Keratinocyte (primary cell): Measurements from ENCODE around the gene KCNE4. TPM values are rescaled to one million over a fixed set of nuclear protein-coding genes. Genes with fewer than 3 reads are reported as not detected.

Source experiments
- DNase-seq: peaks from one replicate; pipeline ENCODE4 v3.0.0-alpha.2; 2011; ENCODE audit warnings: low read depth, missing footprints, low spot score
- FAIRE-seq: peaks from 2 replicates; lab custom pipeline; 2011; peaks lifted over from hg19 to GRCh38; lab: Jason Lieb, UNC
- H2AFZ ChIP-seq: 2 replicates; pipeline ENCODE4 v1.6.0; 2012; ENCODE audit warnings: low read length, control low read depth, inconsistent platforms; ENCODE audit not compliant: control insufficient read depth
- H3K27ac ChIP-seq: 2 replicates; pipeline ENCODE4 v1.5.1; 2011; ENCODE audit warnings: low read length; ENCODE audit not compliant: control insufficient read depth, insufficient read depth
- H3K27me3 ChIP-seq: 3 replicates; pipeline ENCODE4 v1.6.0; 2011; ENCODE audit warnings: low read length; ENCODE audit not compliant: control insufficient read depth, insufficient read depth; ENCODE audit errors: extremely low read depth
- H3K36me3 ChIP-seq, 2 experiments: 2 replicates in 1 of 2; 3 replicates in 1 of 2; pipeline ENCODE4 v1.5.1; 2011; ENCODE audit warnings: low read length in 2 of 2, mild to moderate bottlenecking in 1 of 2; ENCODE audit not compliant: control insufficient read depth in 2 of 2, insufficient read depth in 2 of 2; ENCODE audit errors: extremely low read depth in 1 of 2
- H3K4me1 ChIP-seq: 3 replicates; pipeline ENCODE4 v1.5.1; 2011; ENCODE audit warnings: low read length; ENCODE audit not compliant: control insufficient read depth, insufficient read depth; ENCODE audit errors: extremely low read depth
- H3K4me2 ChIP-seq: 3 replicates; pipeline ENCODE4 v1.6.0; 2011; ENCODE audit warnings: low read depth, low read length; ENCODE audit not compliant: control insufficient read depth, insufficient read depth; ENCODE audit errors: extremely low read depth
- H3K4me3 ChIP-seq, 3 experiments: fragments of 200-600 bp in 1 of 3; sonication (generic) in 1 of 3; 2 replicates in 2 of 3; 3 replicates in 1 of 3; pipeline ENCODE4 v1.5.1; 2011 to 2016; ENCODE audit warnings: low read length in 3 of 3, mild to moderate bottlenecking in 3 of 3, control low read depth in 2 of 3, inconsistent platforms in 1 of 3, low read depth in 1 of 3, mixed read lengths in 1 of 3, mixed run types in 1 of 3, moderate library complexity in 1 of 3; ENCODE audit not compliant: control insufficient read depth in 2 of 3, insufficient read depth in 2 of 3; ENCODE audit errors: extremely low read depth in 1 of 3
- H3K79me2 ChIP-seq: 2 replicates; pipeline ENCODE4 v1.6.0; 2012; ENCODE audit warnings: low read length; ENCODE audit not compliant: control insufficient read depth, insufficient read depth
- H3K9ac ChIP-seq: 3 replicates; pipeline ENCODE4 v1.6.0; 2011; ENCODE audit warnings: low read length; ENCODE audit not compliant: control insufficient read depth, insufficient read depth; ENCODE audit errors: extremely low read depth
- H3K9me1 ChIP-seq: 3 replicates; pipeline ENCODE4 v1.6.0; 2011; ENCODE audit warnings: low read length; ENCODE audit not compliant: control insufficient read depth, insufficient read depth; ENCODE audit errors: extremely low read depth
- H3K9me3 ChIP-seq: 2 replicates; pipeline ENCODE4 v1.5.1; 2012; ENCODE audit warnings: low read depth, low read length; ENCODE audit not compliant: control insufficient read depth
- H4K20me1 ChIP-seq: 3 replicates; pipeline ENCODE4 v1.6.0; 2011; ENCODE audit warnings: low read length; ENCODE audit not compliant: control insufficient read depth, insufficient read depth; ENCODE audit errors: extremely low read depth
- CTCF ChIP-seq, 3 experiments: IDR thresholded peaks in 1 of 3; conservative IDR thresholded peaks in 1 of 3; optimal IDR thresholded peaks in 1 of 3; 2 replicates in 2 of 3; 3 replicates in 1 of 3; pipeline versions ENCODE3 to v1.5.1; 2011; ENCODE audit warnings: low read length in 3 of 3, mild to moderate bottlenecking in 3 of 3, moderate library complexity in 2 of 3, control low read depth in 1 of 3, inconsistent platforms in 1 of 3; ENCODE audit not compliant: insufficient read depth in 2 of 3; ENCODE audit errors: extremely low read depth in 1 of 3
- EZH2 ChIP-seq: IDR thresholded peaks from one replicate; pipeline ENCODE4 v1.6.1; 2012; ENCODE audit warnings: inconsistent platforms, mild to moderate bottlenecking, low read length, moderate library complexity
- dilution Hi-C: fragments of 300-500 bp; cut with MboI; formaldehyde crosslinking; loops from one replicate; pipeline ENCODE4 v1.7.0; 2020; ENCODE audit warnings: low sequenced_read_pairs; ENCODE audit not compliant: extremely low pct_ligation_motif_present
- polyA plus RNA-seq, 5 experiments: library from polyadenylated mRNA; depleted of rRNA in 3 of 5; stranded (reverse) in 3 of 5; stranded (forward) in 1 of 5; unstranded in 1 of 5; fragments of >200 nt; gene quantifications; 1 replicate in 1 of 5; 2 replicates in 3 of 5; 3 replicates in 1 of 5; pipeline versions ENCODE4 v1.2.1 to v1.2.3, GENCODE V29; 2011 to 2012; ENCODE audit warnings: missing spikeins in 2 of 5, low read depth in 1 of 5, low replicate concordance in 1 of 5

KCNE4 gene
- polyA plus RNA-seq, 1 donor (not counting 4 experiments of a cell fraction or from before 2014, with no cell fraction given) = 0.13 TPM

GRCh38 chr2:223036790-223037444 is 15.1 kb upstream of the KCNE4 start:
- no peak overlapping the region for H2AFZ ChIP-seq
- FAIRE-seq (no peak), DNase-seq (no peak)
- no peaks in the 10 kb centered on the region for H3K27me3 ChIP-seq
- dilution Hi-C loops = no loop called here
- no peak overlapping the region for H3K27ac ChIP-seq
- H3K9me1 ChIP-seq = no peaks in the 10 kb centered on the region
- no peak overlapping the region for H3K4me3 ChIP-seq
- H3K79me2 ChIP-seq = no peaks in the 10 kb centered on the region
- no peaks in the 10 kb centered on the region for H3K36me3 ChIP-seq
- H3K4me2 ChIP-seq = no peak overlapping the region
- no peak for TF ChIP-seq EZH2
- no peak for TF ChIP-seq CTCF (optimal IDR thresholded peaks at IDR 0.05 in 1 of 3, IDR thresholded peaks at IDR 0.05 in 1 of 3, conservative IDR thresholded peaks at IDR 0.05 in 1 of 3; ENCODE audit: extremely low read depth in 1 of 3, insufficient read depth in 2 of 3, low read length in 3 of 3)
- no peaks in the 10 kb centered on the region for H4K20me1 ChIP-seq
- peaks cover 8% of the 10 kb centered on the region for H3K4me1 ChIP-seq
- peaks cover 7% of the 10 kb centered on the region for H3K9me3 ChIP-seq
- H3K9ac ChIP-seq = no peak overlapping the region

GRCh38 chr2:223037445-223037800 is 14.6 kb upstream of the KCNE4 start:
- peaks cover 3% of the 10 kb centered on the region for H3K9me3 ChIP-seq
- H3K4me3 ChIP-seq = no peak overlapping the region
- H3K4me2 ChIP-seq = no peak overlapping the region
- H2AFZ ChIP-seq = no peak overlapping the region
- H4K20me1 ChIP-seq = no peaks in the 10 kb centered on the region
- no peaks in the 10 kb centered on the region for H3K27me3 ChIP-seq
- no peaks in the 10 kb centered on the region for H3K9me1 ChIP-seq
- H3K27ac ChIP-seq = no peak overlapping the region
- H3K9ac ChIP-seq = no peak overlapping the region
- FAIRE-seq (no peak), DNase-seq (no peak)
- H3K79me2 ChIP-seq = no peaks in the 10 kb centered on the region
- dilution Hi-C loops = no loop called here
- H3K36me3 ChIP-seq = no peaks in the 10 kb centered on the region
- no peak for TF ChIP-seq EZH2
- TF ChIP-seq CTCF (optimal IDR thresholded peaks at IDR 0.05 in 1 of 3, IDR thresholded peaks at IDR 0.05 in 1 of 3, conservative IDR thresholded peaks at IDR 0.05 in 1 of 3; ENCODE audit: extremely low read depth in 1 of 3, insufficient read depth in 2 of 3, low read length in 3 of 3) = no peak
- H3K4me1 ChIP-seq = peaks cover 11% of the 10 kb centered on the region
